Measurements from ENCODE around the gene SIK3. TPM values are rescaled to one million over a fixed set of nuclear protein-coding genes. Genes with fewer than 3 reads are reported as not detected.

SIK3 gene
- total and polyA plus RNA-seq, 2 donors (not counting 3 experiments of a cell fraction or from before 2014, with no cell fraction given) = 10.3 to 21.3 TPM

GRCh38 chr11:116826751-116827431, 271.3 kb downstream of the SIK3 start:
- Histone ChIP-seq H3K4me3 (replicated peaks in 1 of 3; ENCODE audit: insufficient read depth in 1 of 3, low read depth in 1 of 3, low read length in 3 of 3) (no peak overlapping the region), H3K9me1 (replicated peaks; ENCODE audit: control insufficient read depth, extremely low read depth, insufficient read depth, low read length) (no peaks in the 10 kb centered on the region), H4K20me1 (replicated peaks; ENCODE audit: control insufficient read depth, extremely low read depth, insufficient read depth, low read length) (no peaks in the 10 kb centered on the region), H3K4me1 (ENCODE audit: control insufficient read depth, extremely low read depth, insufficient read depth, low read length) (no peaks in the 10 kb centered on the region), H3K79me2 (ENCODE audit: control insufficient read depth, insufficient read depth, low read length) (no peaks in the 10 kb centered on the region), H2AFZ (ENCODE audit: low read depth, low read length) (no peak overlapping the region), H3K9me3 (replicated peaks; ENCODE audit: control insufficient read depth, insufficient read depth, low read length) (no peaks in the 10 kb centered on the region), H3K36me3 (ENCODE audit: control insufficient read depth in 2 of 2, extremely low read depth in 1 of 2, insufficient read depth in 2 of 2, low read length in 2 of 2) (no peaks in the 10 kb centered on the region), H3K27ac (ENCODE audit: insufficient read depth, low read depth, low read length) (no peak overlapping the region), H3K27me3 (ENCODE audit: control insufficient read depth in 2 of 2, insufficient read depth in 2 of 2, low read length in 2 of 2) (no peaks in the 10 kb centered on the region), H3K4me2 (ENCODE audit: insufficient read depth, low read length) (no peak overlapping the region), H3K9ac (replicated peaks; ENCODE audit: extremely low read depth, insufficient read depth, low read length) (no peak overlapping the region)
- FAIRE-seq (no peak), DNase-seq (ENCODE audit: low read depth, low spot score) (no peak)
- CTCF ChIA-PET = interaction anchor here (0.7 to 0.8 kb wide), 2 partner anchors 9 to 35 kb away, joined by 4 read pairs; partner anchors contain the start of gene APOA5
- POLR2A ChIA-PET = no interaction called here
- BruUV-seq (replicated peaks) = no TSS peak
- intact Hi-C loops (cut with micrococcal nuclease) (no loop called here), dilution Hi-C loops (cut with MboI; ENCODE audit: extremely low pct_ligation_motif_present, low sequenced_read_pairs) (no loop called here)
- no peak for TF ChIP-seq CTCF (IDR thresholded peaks at IDR 0.05; ENCODE audit: extremely low read depth in 1 of 2, insufficient read depth in 1 of 2, low read depth in 1 of 2, low read length in 2 of 2)
- no peak for TF ChIP-seq MYC (IDR thresholded peaks at IDR 0.05; ENCODE audit: low read depth, low read length)
- no peak for TF ChIP-seq POLR2A (IDR thresholded peaks at IDR 0.05; ENCODE audit: low read depth, low read length)
- no peak for TF ChIP-seq FOS (IDR thresholded peaks at IDR 0.05; ENCODE audit: borderline replicate concordance, insufficient read depth, low read length)
- no peak for TF ChIP-seq MAX (IDR thresholded peaks at IDR 0.05; ENCODE audit: insufficient read depth, insufficient read length)
- TF ChIP-seq POLR2AphosphoS5 (IDR thresholded peaks at IDR 0.05; ENCODE audit: insufficient read depth, low read depth, low read length) = no peak
- no peak for TF ChIP-seq GATA2 (IDR thresholded peaks at IDR 0.05; ENCODE audit: insufficient read depth, insufficient read length, low read depth, low read length)
- TF ChIP-seq JUN (IDR thresholded peaks at IDR 0.05; ENCODE audit: borderline replicate concordance, insufficient read depth, insufficient read length, low read depth) = no peak
- TF ChIP-seq EZH2 (IDR thresholded peaks at IDR 0.05; ENCODE audit: borderline replicate concordance, low read depth, low read length, severe bottlenecking) = no peak

Measured in endothelial cell of umbilical vein (primary cell).